ENCODE results near the gene FUT7.
"Not testable (repeated sequence)": the region's sequence is repeated elsewhere in the genome, so short reads cannot be mapped to it uniquely, and the experiment has no call there.

GRCh38 chr9:137004285-137004684 lies 27.6 kb downstream of the FUT7 start:
- TF ChIP-seq CTCF (IDR thresholded peaks at IDR 0.05; ENCODE audit: low read length): peak; percentile 23; the same call in 1 of the 2 replicates
- TF ChIP-seq EZH2 (IDR thresholded peaks at IDR 0.05; ENCODE audit: borderline replicate concordance, low read length): not testable (repeated sequence)
